ELF-1 (cell line): ENCODE measurements around the gene PCSK5.
"Not testable (repeated sequence)": the region's sequence is repeated elsewhere in the genome, so short reads cannot be mapped to it uniquely, and the experiment has no call there.

ENCODE experiments used
- DNase-seq: peaks from one replicate; pipeline ENCODE4 v3.0.0-alpha.2; 2016; ENCODE audit warnings: low read depth, low spot score

Gene PCSK5

DNA sequence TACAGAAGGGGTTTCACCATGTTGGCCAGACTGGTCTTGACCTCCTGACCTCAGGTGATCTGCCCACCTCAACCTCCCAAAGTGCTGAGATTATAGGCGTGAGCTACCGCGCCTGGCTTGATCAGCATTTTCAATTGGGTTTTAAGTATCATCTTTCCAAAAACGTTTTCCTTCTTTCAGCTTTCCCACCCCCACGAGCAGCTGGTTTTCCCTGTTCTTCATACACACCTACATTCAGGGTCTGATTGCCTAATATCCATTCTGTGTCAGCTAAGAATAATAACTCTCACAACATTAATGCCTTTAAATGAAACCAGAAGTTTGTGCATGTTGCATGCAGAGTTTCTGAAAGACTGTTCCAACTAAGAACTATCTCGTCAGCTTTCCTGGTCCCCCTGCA, 465.4 kb downstream of the PCSK5 start:
- DNase-seq = no peak

DNA sequence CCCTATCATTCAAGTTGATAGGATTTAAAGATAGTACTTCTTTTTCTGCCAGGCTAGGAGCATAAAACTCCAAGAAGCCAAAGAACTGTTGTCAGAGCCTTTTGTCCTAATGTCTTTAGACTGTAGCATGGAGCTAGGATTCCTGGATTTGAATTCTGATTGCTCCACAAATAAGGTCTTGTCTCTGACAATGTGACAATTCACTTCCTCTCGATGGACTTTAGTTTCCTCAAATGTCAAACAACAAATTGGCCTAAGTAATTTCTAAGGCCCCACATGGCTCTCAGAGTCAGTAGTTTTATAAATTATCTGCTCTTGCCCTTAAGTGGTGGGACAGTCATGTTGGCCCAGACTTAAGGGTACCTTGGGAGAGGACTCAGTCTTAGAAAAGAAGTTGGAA, 467.1 kb downstream of the PCSK5 start:
- no peak for DNase-seq

DNA sequence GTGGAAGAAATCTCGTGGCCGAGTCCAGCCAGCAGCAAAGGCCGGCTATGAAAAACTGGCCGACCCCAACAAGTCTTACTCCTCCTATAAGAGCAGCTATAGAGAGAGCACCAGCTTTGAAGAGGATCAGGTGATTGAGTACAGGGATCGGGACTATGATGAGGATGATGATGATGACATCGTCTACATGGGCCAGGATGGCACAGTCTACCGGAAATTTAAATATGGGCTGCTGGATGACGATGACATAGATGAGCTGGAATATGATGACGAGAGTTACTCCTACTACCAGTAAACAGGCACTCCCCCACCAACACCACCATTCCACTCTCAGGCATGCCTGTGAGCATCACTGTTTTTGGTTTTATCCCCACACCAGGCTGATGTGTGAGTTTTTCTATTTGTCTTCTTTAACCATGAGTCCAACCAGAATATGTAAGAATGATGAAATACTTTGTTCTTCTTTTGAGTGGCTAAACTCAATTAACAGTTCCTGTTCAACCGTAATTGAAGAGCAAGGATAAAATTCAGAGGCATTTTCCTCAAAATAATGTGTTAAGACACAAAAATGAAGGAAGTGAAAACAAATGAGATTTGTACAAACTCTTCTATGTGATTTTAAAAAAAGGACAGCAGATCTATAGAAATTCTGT, 468.3 kb downstream of the PCSK5 start:
- DNase-seq = no peak

DNA sequence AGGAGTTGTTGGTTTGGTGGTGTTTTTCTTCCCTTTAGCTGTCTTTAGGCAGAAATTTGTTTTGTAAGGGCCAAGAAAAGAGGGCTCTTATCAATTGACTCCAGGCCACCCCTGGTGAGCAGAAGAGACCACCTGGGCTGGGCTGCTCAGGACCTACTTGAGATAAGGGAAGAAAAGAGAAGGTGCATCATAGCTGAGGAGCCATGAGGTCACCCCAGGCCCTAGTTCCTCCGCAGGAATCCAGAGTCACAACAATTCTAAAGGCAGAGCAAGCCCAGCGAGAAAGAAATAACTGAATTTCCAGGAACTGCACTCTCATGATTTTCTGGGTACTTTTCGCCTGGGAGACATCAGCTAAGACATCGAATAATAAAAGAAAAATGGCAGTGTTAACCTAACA, 468.9 kb downstream of the PCSK5 start:
- DNase-seq = no peak

DNA sequence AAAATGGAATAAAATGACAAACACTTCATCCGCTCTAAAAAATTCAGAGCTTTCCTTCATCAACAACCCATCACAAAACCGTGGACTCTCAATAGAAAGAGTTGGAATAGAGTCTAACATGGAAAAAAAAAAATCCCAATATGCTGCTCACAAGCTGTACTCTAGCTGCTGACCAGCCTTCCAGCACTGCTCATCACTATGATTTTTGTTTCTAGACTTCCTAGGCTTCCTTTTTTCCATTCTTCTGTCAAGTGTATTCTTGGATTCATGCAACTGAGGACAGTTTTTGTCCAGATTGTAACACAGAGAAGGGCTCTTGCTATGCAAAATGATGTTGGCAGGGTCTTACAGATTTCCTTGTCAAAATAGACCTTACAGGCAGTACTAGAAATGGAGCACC, 469.3 kb downstream of the PCSK5 start:
- no peak for DNase-seq

DNA sequence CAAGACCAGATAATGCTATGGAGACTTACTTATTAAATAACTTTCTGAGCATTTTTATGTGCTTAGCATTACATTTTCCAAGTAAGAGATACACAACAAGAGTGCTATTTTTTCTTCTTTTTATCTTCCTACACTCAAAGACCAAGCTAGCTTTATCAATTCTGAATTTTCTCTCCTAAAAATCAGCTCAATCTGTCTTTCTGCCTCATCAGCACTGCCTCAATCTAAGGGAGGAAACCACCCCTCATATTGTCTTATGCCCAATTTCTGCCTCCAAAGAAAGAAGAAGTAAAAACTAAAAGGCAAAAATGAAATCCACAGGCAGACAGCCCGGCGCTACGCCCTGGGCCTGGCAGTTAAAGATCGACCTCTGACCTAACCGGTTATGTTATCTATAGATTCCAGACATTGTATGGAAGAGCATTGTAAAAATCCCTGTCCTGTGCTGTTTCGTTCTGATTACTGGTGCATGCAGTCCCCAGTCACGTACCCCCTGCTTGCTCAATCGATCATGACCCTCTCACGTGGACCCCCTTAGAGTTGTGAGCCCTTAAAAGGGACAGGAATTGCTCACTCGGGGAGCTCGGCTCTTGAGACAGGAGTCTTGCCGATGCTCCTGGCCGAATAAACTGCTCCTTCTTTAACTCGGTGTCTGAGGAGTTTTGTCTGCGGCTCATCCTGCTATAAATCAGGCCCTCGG, 472.0 kb downstream of the PCSK5 start:
- DNase-seq = not testable (repeated sequence)

DNA sequence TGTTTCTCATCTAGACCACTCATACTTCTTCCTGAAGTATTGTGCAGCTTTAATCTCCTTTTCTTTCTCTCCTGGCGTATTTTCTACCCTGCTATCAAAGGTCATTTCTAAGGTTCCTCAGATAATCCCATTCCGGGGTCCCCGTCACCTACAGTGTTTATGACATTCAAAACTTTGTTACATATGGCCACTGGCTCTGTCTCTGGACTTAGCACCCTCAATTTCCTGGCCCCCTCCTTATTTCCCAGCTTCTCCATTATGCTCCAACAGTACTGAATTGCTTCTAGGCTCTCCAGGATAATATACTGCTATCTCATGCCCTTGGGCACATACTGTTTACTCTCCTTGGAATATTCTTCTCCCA, 472.5 kb downstream of the PCSK5 start:
- no peak for DNase-seq

DNA sequence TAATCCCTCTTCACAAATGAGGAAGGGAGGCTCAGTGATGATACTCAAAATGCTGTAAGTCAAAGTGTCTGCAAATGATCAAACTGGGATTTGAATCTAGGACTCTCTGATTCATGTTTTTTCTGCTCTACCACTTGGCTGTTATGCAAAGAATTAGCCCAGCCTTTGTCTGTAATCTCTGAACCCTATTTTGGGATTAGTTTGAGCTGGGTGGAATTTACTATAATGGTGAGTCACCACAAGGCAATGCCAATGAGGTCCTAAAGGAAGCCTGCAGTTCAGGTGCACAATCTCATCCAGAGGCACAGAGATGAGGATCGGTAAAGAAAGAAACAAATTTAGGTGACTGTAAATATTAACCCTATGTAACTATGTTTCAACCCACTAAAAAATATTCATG, 474.6 kb downstream of the PCSK5 start:
- DNase-seq = peak; percentile 44

DNA sequence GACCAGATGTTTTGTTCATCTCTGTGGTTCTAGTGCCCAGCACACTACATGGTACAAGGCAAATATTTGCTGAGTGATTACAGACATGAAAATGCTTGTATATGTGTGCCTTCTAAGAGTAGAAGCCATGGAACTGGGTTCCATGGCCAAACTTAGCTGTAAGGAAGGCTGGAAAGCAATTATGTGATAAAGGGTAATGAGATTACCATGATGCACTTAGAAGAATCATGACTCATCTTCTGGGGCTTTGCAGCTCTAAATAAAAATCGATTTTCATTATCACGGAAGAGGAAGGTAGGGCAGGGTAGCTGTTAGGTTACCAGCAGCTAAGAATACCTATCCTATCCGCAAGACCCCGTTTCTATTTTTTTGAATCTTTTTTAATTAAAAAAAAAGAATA, 475.8 kb downstream of the PCSK5 start:
- DNase-seq = no peak

DNA sequence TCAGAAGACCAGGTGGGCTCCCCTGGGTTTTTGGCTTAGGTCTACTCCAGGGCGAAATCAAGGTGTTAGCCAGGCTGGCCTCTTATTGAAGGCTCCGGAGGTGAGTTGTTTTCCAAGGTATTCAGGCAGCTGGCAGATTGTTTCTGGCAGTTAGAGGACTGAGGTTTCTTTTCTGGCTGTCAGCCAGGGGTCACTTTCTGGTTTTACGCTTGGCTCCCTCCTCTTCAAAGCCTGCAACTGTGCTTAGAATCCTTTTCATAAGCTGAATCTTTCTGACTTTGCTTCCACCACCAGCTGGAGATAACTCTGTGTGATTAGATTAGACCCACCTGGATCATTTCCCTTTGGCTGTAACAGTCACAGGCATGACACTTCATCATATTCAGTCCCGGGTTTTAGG, 479.1 kb downstream of the PCSK5 start:
- DNase-seq = peak; percentile 14

DNA sequence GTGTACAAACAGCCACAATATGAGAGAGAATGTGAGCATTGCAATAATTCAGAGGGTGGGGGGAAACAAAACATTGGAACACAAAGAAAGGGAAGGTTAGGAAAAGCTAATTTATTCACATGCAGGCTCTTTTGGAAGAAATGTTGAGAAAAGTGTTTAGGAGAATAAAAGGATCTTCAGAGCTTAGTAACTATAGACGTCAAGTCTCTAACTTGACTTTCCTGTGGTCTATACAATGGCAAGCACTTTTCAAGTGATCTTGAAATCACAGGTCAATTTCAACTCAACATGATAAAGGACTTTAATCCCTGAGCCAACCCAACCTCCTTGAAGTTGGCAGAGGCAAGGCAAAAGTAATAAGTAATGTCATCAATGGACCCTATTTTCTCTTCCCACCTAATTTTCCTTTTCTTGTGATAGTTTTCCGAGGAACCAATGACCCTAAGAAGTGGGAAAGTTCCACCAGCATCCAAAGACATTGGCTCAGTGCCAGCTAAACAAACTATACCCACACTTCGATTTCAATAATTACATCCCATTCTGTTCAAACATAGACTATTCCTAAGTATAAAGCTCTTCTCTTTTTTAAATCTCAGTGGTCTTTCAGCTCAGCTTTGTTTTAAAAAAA, 480.0 kb downstream of the PCSK5 start:
- DNase-seq = no peak

DNA sequence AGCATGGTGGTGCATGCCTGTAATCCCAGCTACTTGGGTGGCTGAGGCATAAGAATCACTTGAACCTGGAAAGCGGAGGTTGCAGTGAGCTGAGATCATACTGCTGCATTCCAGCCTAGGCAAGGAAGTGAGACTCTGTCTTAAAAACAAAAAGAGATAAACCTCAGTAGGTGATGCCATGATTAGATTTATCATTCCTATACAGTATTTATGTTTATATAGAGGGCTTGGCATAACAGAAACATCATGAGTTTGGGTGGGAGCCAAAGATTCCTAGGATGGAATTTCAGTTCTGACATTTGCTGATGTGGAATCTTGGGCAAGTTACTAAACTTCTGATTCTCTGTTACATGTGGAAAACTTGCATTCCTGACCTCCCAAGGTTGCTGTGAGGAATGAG, 481.4 kb downstream of the PCSK5 start:
- no peak for DNase-seq

DNA sequence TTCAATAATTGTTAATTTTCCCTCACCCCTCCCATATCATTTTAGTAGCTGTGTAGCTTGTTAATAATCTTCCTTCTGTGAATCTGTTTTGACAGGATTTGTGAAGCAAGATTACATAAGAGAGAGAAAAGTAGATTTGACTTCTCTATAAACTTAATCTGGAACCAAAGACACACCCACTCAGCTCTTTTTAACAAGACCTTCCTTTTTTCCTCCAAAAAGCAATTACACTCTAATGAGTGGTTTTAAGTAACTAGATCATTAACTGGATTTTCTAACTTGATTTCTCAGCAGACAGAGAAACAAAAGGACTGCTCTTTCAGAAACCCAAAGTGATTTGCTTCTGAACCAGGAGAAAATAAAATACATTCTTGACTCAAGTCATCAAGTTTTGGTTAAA, 481.9 kb downstream of the PCSK5 start:
- DNase-seq = no peak

DNA sequence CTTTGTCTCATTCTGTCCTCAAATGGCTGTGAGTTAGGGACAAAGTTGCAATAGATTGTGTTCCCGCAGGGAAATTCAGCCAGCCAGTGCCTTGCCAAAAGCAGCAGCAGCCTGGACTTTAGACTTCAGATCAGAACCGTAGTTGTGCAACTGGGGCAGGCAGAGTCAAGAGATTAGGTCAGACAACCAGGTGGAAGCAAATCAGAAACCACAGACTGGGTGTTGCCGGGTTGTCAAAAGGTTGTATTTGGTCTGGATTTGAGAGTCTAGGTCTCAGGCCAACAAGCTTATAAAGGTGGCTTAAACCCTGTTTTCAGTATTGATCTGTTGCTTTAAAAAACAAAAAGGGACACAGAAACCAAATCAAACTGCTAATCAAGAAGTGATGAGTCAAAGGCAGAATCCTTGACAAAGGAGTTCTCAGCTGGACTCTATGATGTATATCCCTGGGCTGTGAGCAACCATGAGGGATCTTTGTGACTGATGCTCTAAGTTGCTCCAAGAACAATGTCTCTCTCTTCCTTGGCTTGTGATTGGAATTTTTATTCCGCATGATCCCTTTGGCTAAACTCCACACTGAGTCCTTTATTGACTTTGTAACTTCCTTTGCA, 482.8 kb downstream of the PCSK5 start:
- no peak for DNase-seq

DNA sequence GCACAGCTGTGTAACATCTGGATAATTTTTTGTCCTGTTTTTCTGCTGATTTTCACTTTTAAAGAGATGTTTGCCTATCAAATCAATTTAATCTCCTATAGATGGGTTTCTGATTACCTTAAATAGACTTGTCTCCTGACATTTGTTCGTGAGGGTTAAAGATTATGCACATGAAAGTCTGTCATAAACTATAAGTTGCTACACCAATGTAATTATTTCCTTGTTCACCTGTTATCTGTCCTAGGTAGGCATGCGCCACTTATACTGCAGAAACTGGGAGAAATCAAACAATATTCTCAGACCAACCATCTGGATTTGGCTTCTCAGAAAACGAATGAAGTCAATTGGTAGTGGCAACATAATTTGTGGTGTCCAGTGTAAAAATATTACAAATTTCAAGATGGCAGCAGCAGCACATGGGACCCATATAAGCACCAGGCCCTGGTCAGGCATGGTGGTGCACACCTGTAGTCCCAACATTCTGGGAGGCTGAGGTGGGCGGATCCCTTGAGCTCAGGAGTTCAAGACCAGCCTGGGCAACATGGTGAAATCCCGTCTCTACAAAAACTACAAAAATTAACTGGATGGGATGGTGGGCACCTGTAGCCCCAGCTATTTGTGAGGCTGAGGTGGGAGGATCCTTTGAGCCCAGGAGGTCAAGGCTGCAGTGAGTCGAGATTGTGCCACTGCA, 483.5 kb downstream of the PCSK5 start:
- DNase-seq = no peak

DNA sequence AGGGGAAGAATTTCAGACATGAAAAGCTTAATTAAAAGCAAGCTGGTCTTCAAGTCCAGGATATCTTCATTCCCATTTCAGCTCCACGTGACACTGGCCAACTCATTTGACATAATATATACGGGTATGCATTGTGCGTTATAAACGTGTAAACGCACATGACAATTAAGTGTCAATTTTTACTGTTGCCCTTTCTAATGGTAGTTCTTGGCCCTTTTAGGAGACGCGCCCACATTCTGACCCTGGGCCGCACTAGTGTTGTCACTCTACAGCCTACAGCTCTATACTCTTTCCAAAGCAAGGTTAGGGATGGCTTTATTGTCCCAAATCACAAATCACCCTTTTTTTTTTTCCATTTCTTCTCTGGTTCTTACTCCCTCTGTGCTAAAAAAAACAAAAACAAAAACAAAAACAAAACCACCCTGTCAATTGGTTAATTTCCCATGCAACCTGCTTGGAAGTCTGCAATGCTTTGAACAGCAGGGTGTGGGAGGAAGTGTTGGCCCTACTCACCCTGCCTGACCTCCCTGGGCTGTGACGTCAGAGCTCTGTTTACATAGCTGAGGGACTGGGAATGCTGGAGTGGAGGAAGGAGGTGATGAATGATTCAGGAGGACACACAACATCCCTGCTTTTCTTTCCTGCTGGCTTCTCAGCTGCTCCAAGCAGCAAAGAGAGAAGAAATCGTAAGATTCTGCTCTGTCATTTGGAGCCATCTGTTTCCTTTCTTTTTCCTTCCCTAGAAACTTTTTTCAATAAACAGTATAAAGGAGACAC, 484.5 kb downstream of the PCSK5 start:
- DNase-seq = peak; percentile 84

DNA sequence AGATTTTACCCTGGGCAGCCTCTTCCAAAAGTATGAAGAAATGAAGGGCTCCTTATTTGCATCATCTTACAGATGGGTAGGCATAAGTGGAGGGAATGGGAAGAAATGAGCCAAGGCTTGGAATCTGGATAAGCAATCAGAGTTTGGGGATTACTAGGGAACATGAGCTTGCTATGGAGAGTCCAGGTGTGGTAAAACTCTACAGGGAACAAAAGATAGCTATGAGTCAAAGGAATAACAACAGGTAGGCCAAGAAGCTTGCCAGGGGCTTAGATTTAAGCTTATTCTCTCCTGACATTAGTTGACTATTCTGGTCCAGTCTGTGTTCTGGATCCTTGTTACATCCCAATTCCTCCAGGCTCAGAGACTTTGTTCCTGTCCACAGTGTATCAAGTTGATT, 487.3 kb downstream of the PCSK5 start:
- DNase-seq = no peak

DNA sequence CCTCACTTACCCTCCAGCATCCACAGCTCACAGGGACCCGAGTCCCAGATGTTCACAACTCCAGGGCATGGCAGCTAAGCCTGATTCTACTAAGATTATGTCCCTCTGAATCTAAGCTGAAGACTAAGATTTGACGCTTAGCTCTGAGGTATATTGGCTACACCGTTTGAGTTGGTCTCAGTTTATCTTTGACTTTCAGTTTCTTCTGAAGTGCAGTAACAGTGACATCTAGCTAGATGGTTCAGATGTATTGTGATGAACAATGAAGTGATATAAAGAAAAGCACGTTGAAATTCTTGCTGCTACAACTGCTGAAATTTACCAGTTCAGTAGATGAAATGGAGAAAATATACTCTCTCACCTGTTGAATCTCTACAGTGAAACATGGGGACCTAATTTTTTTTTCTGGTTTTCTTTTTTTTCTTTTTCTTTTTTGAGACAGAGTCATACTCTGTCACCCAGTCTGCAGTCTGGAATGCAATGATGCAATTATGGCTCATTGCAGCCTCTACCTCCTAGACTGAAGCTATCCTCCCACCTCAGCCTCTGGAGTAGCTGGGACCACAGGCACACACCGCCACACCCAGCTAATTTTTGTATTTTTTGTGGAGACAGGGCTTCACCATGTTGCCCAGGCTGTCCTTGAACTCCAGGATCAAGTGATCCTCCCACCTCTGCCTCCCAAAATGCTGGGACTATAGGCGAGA, 488.0 kb downstream of the PCSK5 start:
- DNase-seq = no peak

DNA sequence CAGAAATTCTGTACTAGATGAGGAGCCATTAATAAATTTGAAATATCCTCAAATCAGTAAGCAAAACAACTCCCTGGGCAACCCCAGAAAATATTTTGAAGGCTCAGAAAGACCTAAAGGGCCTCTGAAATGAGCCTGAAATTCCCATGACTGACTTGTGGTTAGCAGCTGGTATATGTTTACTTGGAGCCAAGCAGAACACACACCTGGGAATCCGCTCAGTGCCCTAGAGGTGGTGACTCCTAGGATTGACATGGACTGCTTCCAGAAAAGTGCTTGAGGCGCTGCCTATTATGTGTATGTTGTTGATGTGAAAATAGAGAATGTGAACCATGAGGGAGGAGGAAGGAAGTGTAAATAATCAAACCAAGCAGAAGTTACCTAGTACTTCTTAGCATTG, 489.0 kb downstream of the PCSK5 start:
- DNase-seq = peak; percentile 87

DNA sequence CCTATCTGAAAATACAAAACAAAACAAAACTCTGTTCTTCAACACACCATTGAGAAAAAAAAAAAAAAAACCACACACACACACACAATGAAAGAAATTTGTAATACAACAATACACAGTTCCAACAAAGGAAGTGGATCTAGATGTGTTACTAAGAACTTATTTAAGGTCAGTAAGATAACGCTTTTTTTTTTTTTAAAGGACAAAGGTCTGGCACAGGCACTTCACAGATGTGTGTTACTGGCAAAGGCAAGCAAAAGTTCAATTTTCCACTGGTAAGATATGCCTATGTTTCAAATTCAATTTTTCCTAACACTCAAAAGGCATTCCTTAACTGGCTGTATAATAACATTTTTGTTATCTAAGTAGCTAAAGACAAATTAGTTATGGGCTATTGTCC, 500.2 kb downstream of the PCSK5 start:
- DNase-seq = no peak
